Neutrophil (primary cell): Measurements from ENCODE around the gene L3MBTL4.
"Not testable (repeated sequence)": the region's sequence is repeated elsewhere in the genome, so short reads cannot be mapped to it uniquely, and the experiment has no call there.

Experiments
- H3K27ac ChIP-seq: fragments of 200-600 bp; sonication (generic); 2 replicates; pipeline ENCODE4 v1.5.1; 2016; ENCODE audit warnings: mild to moderate bottlenecking, moderate library complexity
- H3K27me3 ChIP-seq: fragments of 200-600 bp; sonication (generic); 2 replicates; pipeline ENCODE4 v1.6.0; 2016; ENCODE audit warnings: mild to moderate bottlenecking
- H3K36me3 ChIP-seq: fragments of 200-600 bp; sonication (generic); 2 replicates; pipeline ENCODE4 v1.5.1; 2017
- H3K4me1 ChIP-seq, 2 experiments: fragments of 200-600 bp in 1 of 2; sonication (generic) in 1 of 2; 1 replicate in 1 of 2; 2 replicates in 1 of 2; pipeline versions ENCODE4 v1.5.1 to v1.6.1; 2013 to 2016; ENCODE audit warnings: low read depth in 1 of 2, low read length in 1 of 2, mild to moderate bottlenecking in 1 of 2, moderate library complexity in 1 of 2; ENCODE audit not compliant: control insufficient read depth in 1 of 2, insufficient read depth in 1 of 2
- H3K4me3 ChIP-seq, 2 experiments: fragments of 200-600 bp in 1 of 2; sonication (generic) in 1 of 2; 1 replicate in 1 of 2; 2 replicates in 1 of 2; pipeline ENCODE4 v1.5.1; 2013 to 2016; ENCODE audit warnings: low read depth in 1 of 2, low read length in 1 of 2, mild to moderate bottlenecking in 1 of 2, moderate library complexity in 1 of 2
- H3K9me3 ChIP-seq: fragments of 200-600 bp; sonication (generic); 2 replicates; pipeline ENCODE4 v1.5.1; 2016
- CTCF ChIP-seq: fragments of 200-600 bp; sonication (generic); IDR thresholded peaks from 2 replicates; pipeline ENCODE4 v1.5.1; 2016; ENCODE audit warnings: antibody characterized with exemption

Gene L3MBTL4

GRCh38 chr18:6156446-6156845 lies 258.3 kb downstream of the L3MBTL4 start:
- Histone ChIP-seq H3K27ac (no peak overlapping the region), H3K4me3 (no peak overlapping the region), H3K4me1 (no peaks in the 10 kb centered on the region), H3K9me3 (no peaks in the 10 kb centered on the region), H3K36me3 (no peaks in the 10 kb centered on the region), H3K27me3 (no peaks in the 10 kb centered on the region)
- TF ChIP-seq CTCF, result no peak

DNA sequence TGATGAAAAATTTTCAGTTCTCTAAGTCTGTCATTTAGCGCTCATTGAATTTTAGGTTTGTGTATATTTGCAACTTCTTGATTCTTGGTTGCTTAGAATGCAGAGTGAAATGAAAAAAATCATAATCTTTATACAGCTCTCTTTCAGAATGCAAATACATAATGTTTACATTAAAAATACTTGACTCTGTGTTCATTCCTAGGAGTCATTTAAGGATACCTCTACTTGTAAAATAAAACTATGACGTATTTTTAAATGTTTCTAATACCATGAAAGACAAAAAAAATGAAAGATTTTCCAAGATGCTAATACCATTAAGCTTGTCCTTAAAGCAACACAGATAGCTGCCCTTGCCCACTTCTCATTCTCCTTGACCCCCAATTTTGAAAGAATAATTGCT lies 259.0 kb downstream of the L3MBTL4 start:
- no peaks in the 10 kb centered on the region for H3K36me3 ChIP-seq
- H3K4me3 ChIP-seq, result no peak overlapping the region
- no peak for TF ChIP-seq CTCF
- H3K27me3 ChIP-seq, result no peaks in the 10 kb centered on the region
- no peaks in the 10 kb centered on the region for H3K9me3 ChIP-seq
- H3K4me1 ChIP-seq, result no peaks in the 10 kb centered on the region
- H3K27ac ChIP-seq, result no peak overlapping the region

GRCh38 chr18:6150430-6150829 lies 264.3 kb downstream of the L3MBTL4 start:
- Histone ChIP-seq H3K9me3 (no peaks in the 10 kb centered on the region), H3K4me1 (no peaks in the 10 kb centered on the region), H3K27me3 (no peaks in the 10 kb centered on the region), H3K27ac (no peak overlapping the region), H3K36me3 (no peaks in the 10 kb centered on the region), H3K4me3 (no peak overlapping the region)
- TF ChIP-seq CTCF, result no peak

- TF ChIP-seq CTCF, result no peak
- H3K27ac ChIP-seq, result no peak overlapping the region
- no peaks in the 10 kb centered on the region for H3K9me3 ChIP-seq
- no peaks in the 10 kb centered on the region for H3K4me1 ChIP-seq
- no peaks in the 10 kb centered on the region for H3K36me3 ChIP-seq
- H3K4me3 ChIP-seq, result no peak overlapping the region
- no peaks in the 10 kb centered on the region for H3K27me3 ChIP-seq
Measured at GRCh38 chr18:6146307-6146661, 268.4 kb downstream of the L3MBTL4 start.

DNA sequence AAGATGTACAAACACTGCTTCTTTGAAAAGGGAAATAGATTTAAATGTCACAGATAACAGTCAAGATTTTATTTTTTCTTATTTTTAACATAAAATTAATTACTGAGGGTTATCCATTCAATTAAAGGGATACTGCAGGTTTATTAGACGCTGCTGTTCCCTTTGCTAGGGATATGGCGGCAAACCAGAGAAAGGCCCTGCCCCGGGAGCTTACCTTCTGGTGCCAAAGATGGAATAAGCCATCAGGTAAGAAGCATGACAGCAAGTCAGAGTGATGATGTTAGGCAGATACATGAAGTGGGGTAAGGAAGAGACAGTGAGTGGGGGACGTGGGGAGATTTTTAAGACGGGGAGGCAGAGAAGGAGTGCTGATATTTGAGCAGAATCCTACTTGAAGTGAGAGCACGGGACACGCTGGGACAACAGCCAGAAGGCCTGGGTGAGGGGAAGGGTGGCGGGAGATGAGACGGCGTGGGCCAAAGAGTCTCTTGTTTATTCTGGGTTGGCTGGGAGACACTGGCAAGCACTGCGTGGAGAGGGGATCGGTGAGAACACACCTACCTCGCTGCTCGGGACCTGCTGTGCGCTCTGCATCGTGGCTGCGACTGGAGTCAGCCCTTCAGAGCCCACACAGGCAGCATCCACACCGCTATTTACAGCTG lies 268.9 kb downstream of the L3MBTL4 start:
- H3K27me3 ChIP-seq, result no peaks in the 10 kb centered on the region
- no peaks in the 10 kb centered on the region for H3K36me3 ChIP-seq
- H3K4me3 ChIP-seq, result no peak overlapping the region
- TF ChIP-seq CTCF, result no peak
- no peaks in the 10 kb centered on the region for H3K9me3 ChIP-seq
- no peaks in the 10 kb centered on the region for H3K4me1 ChIP-seq
- H3K27ac ChIP-seq, result no peak overlapping the region

GRCh38 chr18:6139007-6139406 lies 275.7 kb downstream of the L3MBTL4 start:
- H3K4me1 ChIP-seq, result no peaks in the 10 kb centered on the region
- no peaks in the 10 kb centered on the region for H3K36me3 ChIP-seq
- H3K4me3 ChIP-seq, result no peak overlapping the region
- H3K27me3 ChIP-seq, result no peaks in the 10 kb centered on the region
- no peak overlapping the region for H3K27ac ChIP-seq
- TF ChIP-seq CTCF, result no peak
- no peaks in the 10 kb centered on the region for H3K9me3 ChIP-seq

DNA sequence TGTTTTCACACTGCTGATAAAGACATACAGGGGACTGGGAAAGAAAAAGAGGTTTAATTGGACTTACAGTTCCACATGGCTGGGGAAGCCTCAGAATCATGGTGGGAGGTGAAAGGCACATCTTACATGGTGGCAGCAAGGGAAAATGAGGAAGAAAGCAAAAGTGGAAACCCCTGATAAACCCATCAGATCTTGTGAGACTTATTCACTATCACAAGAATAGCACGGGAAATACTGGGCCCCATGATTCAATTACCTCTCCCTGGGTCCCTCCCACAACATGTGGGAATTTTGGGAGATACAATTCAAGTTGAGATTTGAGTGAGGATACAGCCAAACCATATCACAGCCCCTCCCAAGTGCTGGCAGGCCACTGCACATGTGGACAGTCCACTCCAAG lies 278.8 kb downstream of the L3MBTL4 start:
- not testable (repeated sequence) for H3K36me3 ChIP-seq

GRCh38 chr18:6135029-6135428 lies 279.7 kb downstream of the L3MBTL4 start:
- not testable (repeated sequence) for H3K36me3 ChIP-seq, H3K27ac ChIP-seq, H3K4me1 ChIP-seq, H3K4me3 ChIP-seq, H3K9me3 ChIP-seq, H3K27me3 ChIP-seq

More for the DNA sequence above, 278.8 kb downstream of the L3MBTL4 start:
- not testable (repeated sequence) for H3K4me1 ChIP-seq, H3K4me3 ChIP-seq, H3K9me3 ChIP-seq, H3K27ac ChIP-seq, H3K27me3 ChIP-seq
